Ovary (tissue), 9 donors: ENCODE data around the gene SNX25. TPM values are rescaled to one million over a fixed set of nuclear protein-coding genes. Genes with fewer than 3 reads are reported as not detected.

Source experiments
- DNase-seq, 5 donors: peaks; one replicate each; pipeline ENCODE4 v3.0.0-alpha.2; 2019 to 2020
- H3K27ac ChIP-seq, 2 donors: fragments of 200-600 bp; one replicate each; pipeline versions ENCODE4 v1.5.1 to v1.8.0; 2019 to 2022
- H3K27me3 ChIP-seq: fragments of 200-600 bp; one replicate; pipeline ENCODE4 v1.8.0; 2022
- H3K36me3 ChIP-seq: fragments of 200-600 bp; sonication (generic); one replicate; pipeline ENCODE4 v1.5.1; 2019
- H3K4me1 ChIP-seq: one replicate; pipeline ENCODE4 v1.8.1; 2013; ENCODE audit warnings: mild to moderate bottlenecking, moderate library complexity; ENCODE audit not compliant: insufficient read depth
- H3K4me3 ChIP-seq: fragments of 200-600 bp; sonication (generic); one replicate; pipeline ENCODE4 v1.5.1; 2017
- H3K9me3 ChIP-seq, 2 donors: fragments of 200-600 bp in 1 of 2; sonication (generic) in 1 of 2; one replicate each; pipeline versions ENCODE4 v1.5.1 to v1.8.1; 2013 to 2019; ENCODE audit warnings: mild to moderate bottlenecking in 1 of 2, moderate library complexity in 1 of 2
- CTCF ChIP-seq, 3 donors: fragments of 450-650 bp in 2 of 3; fragments of 200-600 bp in 1 of 3; IDR thresholded peaks; one replicate each; pipeline versions ENCODE4 v1.5.1 to v1.8.0; 2016 to 2022; ENCODE audit warnings: antibody characterized with exemption in 3 of 3, mild to moderate bottlenecking in 1 of 3
- EP300 ChIP-seq: sonication (generic); formaldehyde crosslinking; IDR thresholded peaks from one replicate; pipeline ENCODE4 v1.6.1; 2017; ENCODE audit warnings: antibody characterized with exemption
- POLR2A ChIP-seq: fragments of 450-650 bp; IDR thresholded peaks from one replicate; pipeline ENCODE4 v1.6.1; 2017; ENCODE audit warnings: antibody characterized with exemption, mild to moderate bottlenecking, moderate library complexity
- WGBS, 3 donors: extraction: QIAGEN DNeasy Blood & Tissue Kit in 1 of 3; methylation state at CpG; one replicate each; pipeline versions ENCODE4 v1.1.5 to v1.1.7; 2013 to 2017; 5-methylcytosine and 5-hydroxymethylcytosine counted together
- intact Hi-C, 4 donors: fragments of 100-400 bp; cut with DNase I; formaldehyde crosslinking; loops; one replicate each; pipeline versions ENCODE4 v1.11.0 to v1.15.1; 2022 to 2023
- polyA plus RNA-seq, 2 donors: library from polyadenylated mRNA; stranded (reverse); fragments of 200-250 nt in 1 of 2; fragments of 350-450 nt in 1 of 2; fragmentation: Illumina TruSeq in 1 of 2; extraction: RNeasy Lipid Tissue Mini Kit (QIAGEN cat#74804) in 1 of 2; gene quantifications; one replicate each; pipeline ENCODE4 v1.2.3, GENCODE V29; 2013 to 2014
- total RNA-seq, 7 donors: library from RNA; depleted of rRNA in 2 of 7; stranded (reverse); fragments of >200 nt in 2 of 7; fragmentation: NEBNext Ultra II Directional in 3 of 7; extraction: Animal tissue kit (Norgen Biotek cat#: 25700) in 3 of 7; gene quantifications; one replicate each; pipeline versions ENCODE4 v1.1.0 to v1.2.4, GENCODE V29; 2016 to 2023
- donor health status: DM: no; HTN: no; CAD: no; lungs with moderate emphysema.
- donor health status: DM: no; HTN: no; CAD: no.
- donor health status: Bipolar disorder and iron deficiency.
- donor health status: DM: yes; HTN: yes; CAD: no.
- donor health status: DM: no; HTN: no; CAD: no.
- donor health status: DM: yes; HTN: yes; CAD: no.

The SNX25 gene
- total and polyA plus RNA-seq, 9 donors, result 7.9 to 28.4 (median 19.1) TPM

DNA sequence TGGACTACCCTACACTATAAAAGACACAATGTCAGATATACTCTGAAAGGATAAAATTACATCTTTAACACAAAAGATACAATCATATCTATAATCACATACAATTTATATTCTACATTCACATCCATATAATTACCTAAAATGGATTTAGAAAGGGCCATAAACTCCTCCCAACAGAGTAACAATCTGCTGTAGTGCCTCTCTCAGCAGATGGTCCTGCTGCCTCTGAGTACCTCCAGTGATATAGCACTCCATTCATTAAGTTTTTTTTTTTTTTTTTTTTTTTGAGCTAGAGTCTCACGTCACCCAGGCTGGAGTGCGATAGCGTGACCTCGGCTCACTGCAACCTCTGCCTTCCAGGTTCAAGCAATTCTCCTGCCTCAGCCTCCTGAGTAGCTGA lies 194.6 kb downstream of the SNX25 start:
- no peaks in the 10 kb centered on the region for H3K4me1 ChIP-seq
- no peaks in the 10 kb centered on the region for H3K36me3 ChIP-seq
- WGBS, 3 donors, result 95 to 98% (median 97%) methylated on average over 4 of the region's 4 CpGs
- no peak overlapping the region for H3K4me3 ChIP-seq
- no peak overlapping the region for H3K27ac ChIP-seq
- H3K9me3 ChIP-seq, result no peaks in the 10 kb centered on the region
- intact Hi-C loops, result no loop called here
- TF ChIP-seq EP300, result no peak
- no peak for TF ChIP-seq POLR2A
- TF ChIP-seq CTCF (IDR thresholded peaks at IDR 0.05), result no peak
- no peak for DNase-seq
- H3K27me3 ChIP-seq, result no peaks in the 10 kb centered on the region

GRCh38 chr4:185405296-185405999 lies 196.1 kb downstream of the SNX25 start:
- H3K27ac ChIP-seq, result no peak overlapping the region
- no peaks in the 10 kb centered on the region for H3K36me3 ChIP-seq

DNA sequence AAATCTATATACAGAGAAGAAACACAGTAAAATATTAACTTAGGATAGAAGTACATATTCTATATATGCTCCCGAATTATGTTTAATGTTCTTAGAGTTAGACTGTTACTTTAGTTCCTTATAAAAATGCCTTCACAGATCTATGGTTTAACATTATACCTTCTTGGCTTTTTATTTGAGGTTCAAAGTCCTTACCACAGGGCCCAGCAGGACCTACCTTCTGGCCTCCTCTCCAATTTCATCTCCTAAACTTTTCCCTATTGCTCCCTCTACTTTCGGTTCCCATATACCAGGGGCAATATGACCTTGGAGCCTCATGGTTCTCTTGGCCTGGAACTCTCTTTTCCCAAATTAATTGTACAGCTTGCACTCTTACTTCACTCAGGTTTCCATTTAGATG lies 199.0 kb downstream of the SNX25 start:
- no peak for DNase-seq
- Histone ChIP-seq H3K27ac (no peak overlapping the region), H3K36me3 (no peaks in the 10 kb centered on the region), H3K4me1 (no peaks in the 10 kb centered on the region), H3K9me3 (peaks cover 0 to 3% of the 10 kb centered on the region in 2 donors), H3K4me3 (no peak overlapping the region), H3K27me3 (no peaks in the 10 kb centered on the region)
- intact Hi-C loops, result no loop called here
- WGBS, 3 donors, result 89 to 97% (median 95%) methylated on average over 2 of the region's 2 CpGs
- TF ChIP-seq EP300, result no peak
- TF ChIP-seq POLR2A, result no peak
- no peak for TF ChIP-seq CTCF (IDR thresholded peaks at IDR 0.05)

More at GRCh38 chr4:185405296-185405999, 196.1 kb downstream of the SNX25 start:
- intact Hi-C loops, result no loop called here
- WGBS, 3 donors, result 72 to 87% (median 76%) methylated on average over 6 of the region's 6 CpGs
- no peak for DNase-seq
- TF ChIP-seq CTCF (IDR thresholded peaks at IDR 0.05), result no peak
- TF ChIP-seq EP300, result no peak
- TF ChIP-seq POLR2A, result no peak
- H3K4me1 ChIP-seq, result no peaks in the 10 kb centered on the region
- H3K4me3 ChIP-seq, result no peak overlapping the region
- H3K27me3 ChIP-seq, result no peaks in the 10 kb centered on the region
- peaks cover 0 to 3% of the 10 kb centered on the region in 2 donors for H3K9me3 ChIP-seq

DNA sequence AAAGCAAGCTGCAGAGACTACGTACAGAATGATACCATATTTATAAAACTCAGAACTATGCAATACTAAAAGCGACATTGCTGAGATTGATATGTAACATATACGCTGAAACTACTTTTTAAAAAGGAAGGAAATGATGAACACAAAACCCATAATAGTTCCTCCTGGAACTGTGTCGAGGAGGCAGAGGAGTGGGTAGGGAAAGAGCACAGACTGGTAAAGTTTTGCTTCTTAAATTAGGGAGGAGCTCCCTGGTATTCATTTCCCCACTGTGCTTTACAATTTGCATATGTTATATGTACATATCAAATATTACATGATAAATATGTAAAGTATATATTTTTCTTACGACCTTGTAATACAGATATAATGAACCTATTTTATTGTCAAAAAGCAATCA lies 202.5 kb downstream of the SNX25 start:
- intact Hi-C loops, result no loop called here
- no peaks in the 10 kb centered on the region for H3K36me3 ChIP-seq
- WGBS, 3 donors, result 90 to 91% (median 90%) methylated on average over 5 of the region's 5 CpGs

More for the DNA sequence above, 202.5 kb downstream of the SNX25 start:
- no peaks in the 10 kb centered on the region for H3K27me3 ChIP-seq
- no peaks in the 10 kb centered on the region for H3K4me1 ChIP-seq
- TF ChIP-seq CTCF (IDR thresholded peaks at IDR 0.05), result no peak
- no peak for TF ChIP-seq EP300
- TF ChIP-seq POLR2A, result no peak
- H3K27ac ChIP-seq, result no peak overlapping the region
- H3K4me3 ChIP-seq, result no peak overlapping the region
- no peak for DNase-seq
- peaks cover 0 to 3% of the 10 kb centered on the region in 2 donors for H3K9me3 ChIP-seq
